H9 (cell line): ENCODE data around the gene GCAT. TPM values are rescaled to one million over a fixed set of nuclear protein-coding genes. Genes with fewer than 3 reads are reported as not detected.

Experiments
- DNase-seq: peaks from one replicate; pipeline ENCODE4 v3.0.0-alpha.2; 2017
- H2AFZ ChIP-seq: one replicate; pipeline ENCODE4 v1.6.1; 2013; ENCODE audit warnings: mild to moderate bottlenecking, low read length, control low read depth, moderate library complexity
- H2AK5ac ChIP-seq: 2 replicates; pipeline ENCODE4 v1.6.1; 2013; ENCODE audit warnings: low read length, control low read depth, mixed read lengths; ENCODE audit not compliant: insufficient read length
- H2BK120ac ChIP-seq: one replicate; pipeline ENCODE4 v1.6.1; 2013; ENCODE audit warnings: low read depth, mild to moderate bottlenecking, low read length, control low read depth, inconsistent platforms; ENCODE audit not compliant: poor library complexity, severe bottlenecking
- H2BK12ac ChIP-seq: 2 replicates; pipeline ENCODE4 v1.6.1; 2013; ENCODE audit warnings: low read length, control low read depth, mixed read lengths, low read depth; ENCODE audit not compliant: insufficient read length
- H2BK15ac ChIP-seq: 2 replicates; pipeline ENCODE4 v1.6.1; 2013; ENCODE audit warnings: low read depth, low read length, control low read depth
- H2BK20ac ChIP-seq: one replicate; pipeline ENCODE4 v1.6.1; 2013; ENCODE audit warnings: low read depth, mild to moderate bottlenecking, low read length, control low read depth, inconsistent platforms; ENCODE audit not compliant: poor library complexity, severe bottlenecking
- H2BK5ac ChIP-seq: 2 replicates; pipeline ENCODE4 v1.6.1; 2013; ENCODE audit warnings: low read length, control low read depth, mixed read lengths; ENCODE audit not compliant: insufficient read length
- H3K14ac ChIP-seq: 2 replicates; pipeline ENCODE4 v1.6.1; 2013; ENCODE audit warnings: low read length, control low read depth; ENCODE audit not compliant: insufficient read depth
- H3K18ac ChIP-seq: 2 replicates; pipeline ENCODE4 v1.6.1; 2013; ENCODE audit warnings: low read depth, mild to moderate bottlenecking, mixed read lengths, low read length, control low read depth; ENCODE audit not compliant: insufficient read length
- H3K23ac ChIP-seq: 2 replicates; pipeline ENCODE4 v1.6.1; 2013; ENCODE audit warnings: low read length, control low read depth, mixed read lengths, low read depth; ENCODE audit not compliant: insufficient read length
- H3K23me2 ChIP-seq: 2 replicates; pipeline ENCODE4 v1.6.1; 2013; ENCODE audit warnings: low read depth, mild to moderate bottlenecking, mixed read lengths, low read length, control low read depth; ENCODE audit not compliant: insufficient read length, poor library complexity, severe bottlenecking
- H3K27ac ChIP-seq: 2 replicates; pipeline ENCODE4 v1.5.1; 2013; ENCODE audit warnings: low read length, control low read depth, mixed read lengths, low read depth; ENCODE audit not compliant: insufficient read length
- H3K27me3 ChIP-seq: 2 replicates; pipeline ENCODE4 v1.6.1; 2013; ENCODE audit warnings: low read length, control low read depth, inconsistent platforms; ENCODE audit not compliant: insufficient read depth
- H3K4ac ChIP-seq: 2 replicates; pipeline ENCODE4 v1.6.1; 2013; ENCODE audit warnings: low read depth, mild to moderate bottlenecking, control low read depth, inconsistent platforms, low read length, moderate library complexity
- H3K4me1 ChIP-seq: 2 replicates; pipeline ENCODE4 v1.6.1; 2013; ENCODE audit warnings: low read length, control low read depth, inconsistent platforms; ENCODE audit not compliant: insufficient read depth
- H3K4me2 ChIP-seq: 2 replicates; pipeline ENCODE4 v1.6.1; 2013; ENCODE audit warnings: low read length, control low read depth, mixed read lengths; ENCODE audit not compliant: insufficient read length, insufficient read depth
- H3K56ac ChIP-seq: 2 replicates; pipeline ENCODE4 v1.6.1; 2013; ENCODE audit warnings: low read depth, mild to moderate bottlenecking, mixed read lengths, low read length, control low read depth; ENCODE audit not compliant: insufficient read length
- H3K79me1 ChIP-seq: 2 replicates; pipeline ENCODE4 v1.6.1; 2013; ENCODE audit warnings: low read depth, mild to moderate bottlenecking, moderate library complexity, low read length, control low read depth, inconsistent platforms; ENCODE audit not compliant: insufficient read depth, poor library complexity, severe bottlenecking
- H3K79me2 ChIP-seq: 2 replicates; pipeline ENCODE4 v1.6.1; 2013; ENCODE audit warnings: low read length, control low read depth, inconsistent platforms; ENCODE audit not compliant: insufficient read depth
- H3K9ac ChIP-seq: 2 replicates; pipeline ENCODE4 v1.6.1; 2013; ENCODE audit warnings: low read length, control low read depth, mixed read lengths; ENCODE audit not compliant: insufficient read length; ENCODE audit errors: extremely low read depth
- H3K9me3 ChIP-seq: one replicate; pipeline ENCODE4 v1.6.1; 2013; ENCODE audit warnings: low read depth, low read length, inconsistent platforms; ENCODE audit not compliant: control insufficient read depth
- H3T11ph ChIP-seq: one replicate; pipeline ENCODE4 v1.6.1; 2013; ENCODE audit warnings: mild to moderate bottlenecking, low read length, control low read depth, inconsistent platforms
- H4K20me1 ChIP-seq: one replicate; pipeline ENCODE4 v1.6.1; 2013; ENCODE audit not compliant: control insufficient read depth, insufficient read length, insufficient read depth
- H4K5ac ChIP-seq: 2 replicates; pipeline ENCODE4 v1.6.1; 2013; ENCODE audit warnings: low read depth, mild to moderate bottlenecking, mixed read lengths, low read length, control low read depth; ENCODE audit not compliant: insufficient read length
- H4K8ac ChIP-seq: replicated peaks from 2 replicates; pipeline ENCODE4 v1.6.1; 2013; ENCODE audit warnings: low read length, control low read depth, mixed read lengths, low read depth; ENCODE audit not compliant: insufficient read length
- H4K91ac ChIP-seq: 2 replicates; pipeline ENCODE4 v1.6.1; 2013; ENCODE audit warnings: low read depth, mild to moderate bottlenecking, moderate library complexity, mixed read lengths, low read length, control low read depth; ENCODE audit not compliant: insufficient read length
- H3K27ac Mint-ChIP-seq, 3 experiments: 2 replicates in 2 of 3; 3 replicates in 1 of 3; pipeline ENCODE4 v1.8.0; 2020 to 2021; ENCODE audit warnings: mixed read lengths in 3 of 3, mild to moderate bottlenecking in 1 of 3, moderate library complexity in 1 of 3
- H3K27me3 Mint-ChIP-seq: 2 replicates; pipeline ENCODE4 v1.8.0; 2021; ENCODE audit warnings: low read depth, mild to moderate bottlenecking, moderate library complexity, mixed read lengths
- H3K36me3 Mint-ChIP-seq, 3 experiments: 2 replicates in 2 of 3; 3 replicates in 1 of 3; pipeline ENCODE4 v1.8.0; 2020 to 2021; ENCODE audit warnings: low read depth in 3 of 3, mixed read lengths in 3 of 3; ENCODE audit not compliant: insufficient read depth in 1 of 3
- H3K4me1 Mint-ChIP-seq, 2 experiments: 2 replicates each; pipeline ENCODE4 v1.8.0; 2020; ENCODE audit warnings: mixed read lengths in 2 of 2
- H3K4me3 Mint-ChIP-seq, 2 experiments: 2 replicates in 1 of 2; 3 replicates in 1 of 2; pipeline ENCODE4 v1.8.0; 2020 to 2021; ENCODE audit warnings: mild to moderate bottlenecking in 2 of 2, mixed read lengths in 2 of 2, moderate library complexity in 1 of 2
- H3K9me3 Mint-ChIP-seq, 2 experiments: 2 replicates in 1 of 2; 3 replicates in 1 of 2; pipeline ENCODE4 v1.8.0; 2020; ENCODE audit warnings: mild to moderate bottlenecking in 2 of 2, mixed read lengths in 2 of 2, moderate library complexity in 1 of 2
- WGBS: extraction: QIAGEN DNeasy Blood & Tissue Kit; methylation state at CpG from one replicate; pipeline ENCODE4 v1.1.7; 2013; ENCODE audit warnings: missing lambda C conversion rate, low lambda C conversion rate, mixed read lengths; ENCODE audit not compliant: insufficient read length; ENCODE audit errors: extremely low coverage; 5-methylcytosine and 5-hydroxymethylcytosine counted together
- total RNA-seq: library from RNA; stranded (reverse); gene quantifications from 2 replicates; pipeline ENCODE4 v1.2.1, GENCODE V29; 2021
- TF ChIP-seq, protein P1 (sequence below): fragments of 200-600 bp; sonication (generic); conservative IDR thresholded peaks from 3 replicates; pipeline ENCODE4 v1.8.0; 2021; ENCODE audit warnings: antibody characterized with exemption, mild to moderate bottlenecking

Gene GCAT
- total RNA-seq, 1 experiment from 2014 or later: 26.9 TPM

DNA sequence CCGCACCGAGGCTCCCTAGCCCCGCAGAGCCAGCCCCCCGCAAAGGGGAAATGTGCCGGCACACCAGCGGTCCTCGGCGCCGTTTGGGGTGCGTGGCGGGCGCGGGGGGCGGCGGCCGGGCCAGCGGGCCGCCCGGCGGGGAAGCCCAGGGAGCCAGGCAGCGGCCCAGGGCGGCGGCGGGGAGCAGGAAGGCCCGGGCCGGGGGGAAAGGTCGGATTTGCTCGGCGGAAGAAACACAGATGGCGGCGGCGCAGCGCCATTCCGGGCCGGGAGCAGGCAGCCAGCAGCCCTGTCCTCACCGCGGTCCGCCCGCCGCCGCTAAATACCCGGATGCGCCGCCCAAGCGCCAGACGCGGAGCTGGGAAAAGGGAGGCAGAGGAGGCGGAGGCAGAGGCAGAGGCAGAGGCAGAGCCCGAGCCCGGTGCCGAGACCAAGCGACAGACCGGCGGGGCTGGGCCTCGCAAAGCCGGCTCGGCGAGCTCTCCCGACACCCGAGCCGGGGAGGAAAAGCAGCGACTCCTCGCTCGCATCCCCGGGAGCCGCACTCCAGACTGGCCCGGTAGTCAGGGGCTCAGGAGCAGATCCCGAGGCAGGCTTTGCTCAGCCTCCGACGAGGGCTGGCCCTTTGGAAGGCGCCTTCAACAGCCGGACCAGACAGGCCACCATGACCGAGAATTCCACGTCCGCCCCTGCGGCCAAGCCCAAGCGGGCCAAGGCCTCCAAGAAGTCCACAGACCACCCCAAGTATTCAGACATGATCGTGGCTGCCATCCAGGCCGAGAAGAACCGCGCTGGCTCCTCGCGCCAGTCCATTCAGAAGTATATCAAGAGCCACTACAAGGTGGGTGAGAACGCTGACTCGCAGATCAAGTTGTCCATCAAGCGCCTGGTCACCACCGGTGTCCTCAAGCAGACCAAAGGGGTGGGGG, 2.6 kb upstream of the GCAT start:
- no peak overlapping the region for H2AFZ ChIP-seq
- H2BK12ac ChIP-seq: peak overlapping the region; percentile 94
- peaks cover 2% of the 10 kb centered on the region for H3K79me1 ChIP-seq
- H3K4me2 ChIP-seq: peak overlapping the region; percentile 87
- H2BK15ac ChIP-seq: no peak overlapping the region
- peak overlapping the region; percentile 65 for H3K9ac ChIP-seq
- TF ChIP-seq, protein P1, sequence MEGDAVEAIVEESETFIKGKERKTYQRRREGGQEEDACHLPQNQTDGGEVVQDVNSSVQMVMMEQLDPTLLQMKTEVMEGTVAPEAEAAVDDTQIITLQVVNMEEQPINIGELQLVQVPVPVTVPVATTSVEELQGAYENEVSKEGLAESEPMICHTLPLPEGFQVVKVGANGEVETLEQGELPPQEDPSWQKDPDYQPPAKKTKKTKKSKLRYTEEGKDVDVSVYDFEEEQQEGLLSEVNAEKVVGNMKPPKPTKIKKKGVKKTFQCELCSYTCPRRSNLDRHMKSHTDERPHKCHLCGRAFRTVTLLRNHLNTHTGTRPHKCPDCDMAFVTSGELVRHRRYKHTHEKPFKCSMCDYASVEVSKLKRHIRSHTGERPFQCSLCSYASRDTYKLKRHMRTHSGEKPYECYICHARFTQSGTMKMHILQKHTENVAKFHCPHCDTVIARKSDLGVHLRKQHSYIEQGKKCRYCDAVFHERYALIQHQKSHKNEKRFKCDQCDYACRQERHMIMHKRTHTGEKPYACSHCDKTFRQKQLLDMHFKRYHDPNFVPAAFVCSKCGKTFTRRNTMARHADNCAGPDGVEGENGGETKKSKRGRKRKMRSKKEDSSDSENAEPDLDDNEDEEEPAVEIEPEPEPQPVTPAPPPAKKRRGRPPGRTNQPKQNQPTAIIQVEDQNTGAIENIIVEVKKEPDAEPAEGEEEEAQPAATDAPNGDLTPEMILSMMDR: no peak
- 0 out of 2 replicates have a peak, but pooled peaks cover 2% of the 10 kb centered on the region for H3K79me2 ChIP-seq
- Mint-ChIP-seq H3K4me3 (peak overlapping the region; percentile 81 to 93), H3K9me3 (peaks cover 0 to 4% of the 10 kb centered on the region in 2 experiments; a peak in 3 of 5 replicates), H3K27ac (no peak overlapping the region; a peak in 1 of 7 replicates), H3K36me3 (peaks cover 0 to 4% (median 0%) of the 10 kb centered on the region in 3 experiments; a peak in 2 of 7 replicates), H3K4me1 (peaks cover 35 to 43% of the 10 kb centered on the region in 2 experiments), H3K27me3 (peaks cover 60% of the 10 kb centered on the region)
- H2BK5ac ChIP-seq: no peak overlapping the region
- peak overlapping the region; percentile 98 for H2BK20ac ChIP-seq
- WGBS: no CpG with 5 or more reads among the region's 87 CpGs
- peak overlapping the region; percentile 95 for H3K4ac ChIP-seq
- H4K8ac ChIP-seq: no peak overlapping the region
- H4K5ac ChIP-seq: no peak overlapping the region
- no peak overlapping the region for H2AK5ac ChIP-seq
- H3K56ac ChIP-seq: no peak overlapping the region
- no peaks in the 10 kb centered on the region for H3K9me3 ChIP-seq
- DNase-seq: peak; percentile 91
- H3K4me1 ChIP-seq: no peaks in the 10 kb centered on the region; the same call in 1 of the 2 replicates
- H2BK120ac ChIP-seq: peak overlapping the region; percentile 97
- peak overlapping the region; percentile 97 for H4K91ac ChIP-seq
- H3K14ac ChIP-seq: peak overlapping the region; percentile 93
- H3K23ac ChIP-seq: no peak overlapping the region
- peak overlapping the region; percentile 72 for H3K18ac ChIP-seq
- no peak overlapping the region for H3K27ac ChIP-seq
- peaks cover 13% of the 10 kb centered on the region; the same call in 1 of the 2 replicates for H3K27me3 ChIP-seq
- H4K20me1 ChIP-seq: no peaks in the 10 kb centered on the region
- H3T11ph ChIP-seq: no peak overlapping the region
- H3K23me2 ChIP-seq: peaks cover 54% of the 10 kb centered on the region
